GM18861 (cell line): ENCODE measurements around the gene KRTAP10-10.
"Not testable (repeated sequence)": the region's sequence is repeated elsewhere in the genome, so short reads cannot be mapped to it uniquely, and the experiment has no call there.

Experiments
- ATAC-seq: cut with Tn5 transposase; IDR thresholded peaks from one replicate; pipeline ENCODE4 v1.9.1; 2021; ENCODE audit not compliant: unreplicated experiment

KRTAP10-10 gene

GRCh38 chr21:44681861-44682579 lies 44.9 kb downstream of the KRTAP10-10 start, which contains the start of gene KRTAP12-1:
Gene KRTAP12-1 (minus strand): TSS chr21:44682163. CDS start chr21:44682123, 40 bp downstream.
- no peak for ATAC-seq

- no peak for ATAC-seq
Observed at GRCh38 chr21:44682580-44683151, 45.5 kb downstream of the KRTAP10-10 start.

GRCh38 chr21:44684077-44684476 lies 46.9 kb downstream of the KRTAP10-10 start:
- ATAC-seq = no peak

DNA sequence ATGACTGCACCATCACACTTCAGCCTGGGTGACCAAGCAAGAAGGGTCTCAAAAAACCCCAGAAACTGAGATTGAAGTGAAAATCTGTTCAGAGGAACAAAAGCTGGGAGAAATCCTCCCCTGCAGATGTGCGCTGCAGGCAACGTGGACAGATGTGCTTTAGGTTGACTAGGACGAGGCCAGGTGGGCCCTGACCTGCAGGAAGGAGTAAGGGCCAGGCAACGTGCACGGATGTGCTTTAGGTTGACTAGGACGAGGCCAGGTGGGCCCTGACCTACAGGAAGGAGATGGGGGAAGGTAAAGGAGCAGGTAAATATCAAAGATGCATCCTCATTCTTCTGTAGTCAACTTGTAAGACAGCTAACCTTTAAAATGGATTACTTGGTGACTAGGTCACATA lies 47.3 kb downstream of the KRTAP10-10 start:
- ATAC-seq = no peak

DNA sequence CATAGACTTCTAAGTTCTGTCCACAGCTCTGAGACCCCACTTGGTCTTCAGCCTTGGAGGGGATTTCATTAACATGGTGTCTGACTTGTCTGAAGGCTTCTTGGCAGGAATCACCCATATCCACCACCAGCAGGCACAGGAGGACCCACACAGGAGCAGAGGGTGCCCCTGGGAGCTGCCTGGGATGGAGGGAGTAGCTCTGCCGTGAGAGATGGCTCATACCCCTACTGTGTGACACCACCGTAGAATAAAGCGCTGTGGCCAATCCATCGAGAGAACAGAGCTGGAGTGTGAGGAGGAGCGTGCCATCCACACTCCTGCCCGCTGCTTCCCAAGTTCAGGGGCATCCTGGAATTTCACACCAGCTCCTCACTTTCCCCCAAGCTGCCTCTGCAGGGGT lies 47.9 kb downstream of the KRTAP10-10 start:
- not testable (repeated sequence) for ATAC-seq

DNA sequence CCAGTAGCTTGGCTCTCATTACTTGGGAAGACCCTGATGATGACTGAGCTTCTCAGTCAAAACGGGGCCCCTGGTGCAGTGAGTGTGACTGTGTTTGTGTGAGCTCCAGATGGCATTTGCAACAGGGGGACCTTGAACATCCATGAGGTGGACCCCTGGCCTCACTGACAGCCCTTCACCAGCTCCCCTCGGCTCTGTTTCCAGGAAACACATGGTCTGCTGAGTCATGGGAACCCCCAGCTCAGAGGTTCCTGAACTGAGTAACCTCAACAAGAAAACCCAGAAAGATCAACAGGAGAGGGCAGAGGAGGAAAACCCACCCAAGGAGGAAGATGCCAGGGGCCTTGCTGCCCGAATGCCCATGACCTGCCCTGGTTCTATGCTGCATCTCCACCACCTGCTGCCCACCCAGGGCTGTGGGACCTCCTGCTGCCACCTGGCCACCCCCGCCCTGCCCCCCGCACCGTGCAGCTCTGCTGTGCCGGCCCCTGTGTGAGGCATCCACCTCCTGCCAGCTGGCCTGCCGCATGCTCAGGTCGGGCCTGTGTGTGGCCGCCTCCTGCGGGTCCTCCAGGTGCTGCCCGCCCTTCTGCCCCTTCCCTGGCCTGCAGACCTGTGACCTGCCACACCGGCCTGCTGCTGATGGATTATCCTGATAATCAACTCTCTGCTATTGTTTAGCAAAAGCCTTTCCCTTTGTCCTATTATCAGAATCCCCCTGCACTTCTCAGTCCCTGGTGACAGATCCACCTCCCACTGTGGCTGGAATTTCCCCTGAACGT lies 49.0 kb downstream of the KRTAP10-10 start:
- ATAC-seq = no peak

- no peak for ATAC-seq
Observed at GRCh38 chr21:44686843-44687561, 49.8 kb downstream of the KRTAP10-10 start.

- no peak for ATAC-seq
Observed at GRCh38 chr21:44687671-44688070, 50.5 kb downstream of the KRTAP10-10 start.
